Mesendoderm (in vitro differentiated cells): ENCODE results near the gene STPG4.

Source experiments
- DNase-seq: peaks from one replicate; pipeline ENCODE4 v3.0.0; 2013
- H2AK5ac ChIP-seq: 2 replicates; pipeline ENCODE4 v1.6.1; 2013; ENCODE audit warnings: low read length, inconsistent platforms
- H2BK120ac ChIP-seq: 2 replicates; pipeline ENCODE4 v1.6.1; 2013; ENCODE audit warnings: low read depth, mild to moderate bottlenecking, low read length, moderate library complexity, mixed read lengths
- H2BK15ac ChIP-seq: replicated peaks from 2 replicates; pipeline ENCODE4 v1.6.1; 2013; ENCODE audit warnings: low read depth, mild to moderate bottlenecking, moderate library complexity
- H2BK5ac ChIP-seq: 2 replicates; pipeline ENCODE4 v1.6.1; 2013; ENCODE audit warnings: low read length, inconsistent platforms
- H3K18ac ChIP-seq: 2 replicates; pipeline ENCODE4 v1.6.1; 2013; ENCODE audit warnings: mild to moderate bottlenecking, low read length, mixed read lengths
- H3K23ac ChIP-seq: one replicate; pipeline ENCODE4 v1.6.1; 2013; ENCODE audit warnings: low read length
- H3K27ac ChIP-seq: 2 replicates; pipeline ENCODE4 v1.5.1; 2013; ENCODE audit warnings: low read depth, mild to moderate bottlenecking, inconsistent platforms, low read length, moderate library complexity
- H3K27me3 ChIP-seq: 2 replicates; pipeline ENCODE4 v1.6.1; 2013; ENCODE audit warnings: low read length, control low read depth, mild to moderate bottlenecking, inconsistent platforms; ENCODE audit not compliant: insufficient read depth, poor library complexity
- H3K36me3 ChIP-seq: 2 replicates; pipeline ENCODE4 v1.6.1; 2013; ENCODE audit warnings: low read length, inconsistent platforms; ENCODE audit not compliant: control insufficient read depth, insufficient read depth
- H3K4ac ChIP-seq: one replicate; pipeline ENCODE4 v1.6.1; 2013; ENCODE audit warnings: low read depth, mild to moderate bottlenecking, low read length, moderate library complexity
- H3K4me1 ChIP-seq: 2 replicates; pipeline ENCODE4 v1.6.1; 2013; ENCODE audit warnings: low read depth, low read length, inconsistent platforms; ENCODE audit not compliant: control insufficient read depth
- H3K4me2 ChIP-seq: 2 replicates; pipeline ENCODE4 v1.6.1; 2013; ENCODE audit warnings: low read length
- H3K4me3 ChIP-seq: 2 replicates; pipeline ENCODE4 v1.5.1; 2013; ENCODE audit warnings: mild to moderate bottlenecking, low read length
- H3K56ac ChIP-seq: one replicate; pipeline ENCODE4 v1.6.1; 2013; ENCODE audit warnings: low read length
- H3K79me1 ChIP-seq: 2 replicates; pipeline ENCODE4 v1.6.1; 2013; ENCODE audit warnings: low read length, inconsistent platforms
- H3K79me2 ChIP-seq: 2 replicates; pipeline ENCODE4 v1.6.1; 2013; ENCODE audit warnings: mild to moderate bottlenecking, low read length; ENCODE audit not compliant: control insufficient read depth, insufficient read depth
- H3K9ac ChIP-seq: 2 replicates; pipeline ENCODE4 v1.6.1; 2013; ENCODE audit warnings: low read length, inconsistent platforms
- H4K5ac ChIP-seq: one replicate; pipeline ENCODE4 v1.6.1; 2013; ENCODE audit warnings: low read length
- H4K8ac ChIP-seq: one replicate; pipeline ENCODE4 v1.6.1; 2013; ENCODE audit warnings: low read depth, mild to moderate bottlenecking, control low read depth, low read length, moderate library complexity
- WGBS: extraction: QIAGEN DNeasy Blood & Tissue Kit; methylation state at CpG from one replicate; pipeline ENCODE4 v1.1.7; 2013; ENCODE audit warnings: low lambda C conversion rate, missing lambda C conversion rate; ENCODE audit not compliant: insufficient coverage; ENCODE audit errors: extremely low coverage; 5-methylcytosine and 5-hydroxymethylcytosine counted together

STPG4 gene

GRCh38 chr2:47039913-47040562, 115.1 kb downstream of the STPG4 start:
- no CpG with 5 or more reads among the region's 17 CpGs for WGBS
- Histone ChIP-seq H3K27me3 (no peaks in the 10 kb centered on the region), H3K4me1 (peaks cover 10% of the 10 kb centered on the region), H3K79me1 (no peaks in the 10 kb centered on the region), H2AK5ac (no peak overlapping the region), H3K18ac (no peak overlapping the region), H3K36me3 (no peaks in the 10 kb centered on the region), H4K8ac (no peak overlapping the region), H2BK15ac (no peak overlapping the region), H4K5ac (no peak overlapping the region), H3K4me3 (no peak overlapping the region), H3K4ac (no peak overlapping the region), H3K23ac (no peak overlapping the region), H2BK5ac (no peak overlapping the region), H3K27ac (no peak overlapping the region), H3K79me2 (no peaks in the 10 kb centered on the region), H3K9ac (no peak overlapping the region), H2BK120ac (no peak overlapping the region), H3K4me2 (no peak overlapping the region), H3K56ac (no peak overlapping the region)
- DNase-seq = no peak

GRCh38 chr2:47039489-47039870, 115.6 kb downstream of the STPG4 start:
- Histone ChIP-seq H3K18ac (no peak overlapping the region), H4K5ac (no peak overlapping the region), H3K4me1 (peaks cover 15% of the 10 kb centered on the region), H4K8ac (no peak overlapping the region), H2BK15ac (no peak overlapping the region), H3K79me2 (no peaks in the 10 kb centered on the region), H3K56ac (no peak overlapping the region), H3K36me3 (no peaks in the 10 kb centered on the region), H3K27me3 (no peaks in the 10 kb centered on the region), H3K4me2 (no peak overlapping the region), H2BK120ac (no peak overlapping the region), H3K4me3 (no peak overlapping the region), H3K79me1 (no peaks in the 10 kb centered on the region), H3K23ac (no peak overlapping the region), H3K4ac (no peak overlapping the region), H3K9ac (no peak overlapping the region), H3K27ac (no peak overlapping the region), H2AK5ac (no peak overlapping the region), H2BK5ac (no peak overlapping the region)
- no CpG with 5 or more reads among the region's 2 CpGs for WGBS
- no peak for DNase-seq

- Histone ChIP-seq H3K4ac (no peak overlapping the region), H3K79me2 (no peaks in the 10 kb centered on the region), H3K23ac (no peak overlapping the region), H3K79me1 (no peaks in the 10 kb centered on the region), H2AK5ac (no peak overlapping the region), H2BK5ac (no peak overlapping the region), H3K56ac (no peak overlapping the region), H2BK120ac (no peak overlapping the region), H3K9ac (no peak overlapping the region), H3K36me3 (no peaks in the 10 kb centered on the region), H3K4me2 (no peak overlapping the region), H3K27ac (no peak overlapping the region), H3K18ac (no peak overlapping the region), H4K8ac (no peak overlapping the region), H2BK15ac (no peak overlapping the region), H3K27me3 (no peaks in the 10 kb centered on the region), H3K4me3 (no peak overlapping the region), H4K5ac (no peak overlapping the region), H3K4me1 (peaks cover 18% of the 10 kb centered on the region)
- no CpG with 5 or more reads among the region's 9 CpGs for WGBS
- no peak for DNase-seq
Measured at GRCh38 chr2:47038656-47039488, 116.2 kb downstream of the STPG4 start.

GRCh38 chr2:47037678-47038077, 117.4 kb downstream of the STPG4 start:
- Histone ChIP-seq H3K23ac (no peak overlapping the region), H4K8ac (no peak overlapping the region), H3K79me2 (no peaks in the 10 kb centered on the region), H4K5ac (no peak overlapping the region), H3K4me2 (no peak overlapping the region), H3K18ac (no peak overlapping the region), H2BK15ac (no peak overlapping the region), H3K4ac (no peak overlapping the region), H3K27me3 (no peaks in the 10 kb centered on the region), H2BK5ac (no peak overlapping the region), H3K36me3 (no peaks in the 10 kb centered on the region), H3K9ac (no peak overlapping the region), H2BK120ac (no peak overlapping the region), H3K4me1 (peaks cover 11% of the 10 kb centered on the region), H2AK5ac (no peak overlapping the region), H3K27ac (no peak overlapping the region), H3K79me1 (no peaks in the 10 kb centered on the region), H3K4me3 (no peak overlapping the region), H3K56ac (no peak overlapping the region)
- no peak for DNase-seq
- WGBS = no CpG with 5 or more reads among the region's 9 CpGs
